Astrocyte of the hippocampus (primary cell): ENCODE measurements around the gene AQP1.

Source experiments
- DNase-seq: peaks from one replicate; pipeline ENCODE4 v3.0.0; 2011; ENCODE audit warnings: low read depth, low spot score

Gene AQP1

GRCh38 chr7:30911561-30911969, at the start of gene AQP1:
TSS of gene AQP1 (plus strand) at chr7:30911853. CDS start at chr7:30911910, 57 bp downstream.
- peak; percentile 79 for DNase-seq

GRCh38 chr7:30862995-30863705, 48.5 kb upstream of the AQP1 start:
- no peak for DNase-seq

- peak; percentile 69 for DNase-seq
These were observed 48.0 kb upstream of the AQP1 start for GRCh38 chr7:30863706-30864035.

- DNase-seq: no peak
These were observed 47.6 kb upstream of the AQP1 start for GRCh38 chr7:30864101-30864500.

GRCh38 chr7:30865076-30865475, 46.6 kb upstream of the AQP1 start:
- DNase-seq: no peak

GRCh38 chr7:30865821-30866220, 45.8 kb upstream of the AQP1 start:
- no peak for DNase-seq

- DNase-seq: no peak
These were observed 44.7 kb upstream of the AQP1 start for GRCh38 chr7:30866939-30867338.

- DNase-seq: no peak
These were observed 44.2 kb upstream of the AQP1 start for GRCh38 chr7:30867483-30867882.

GRCh38 chr7:30869794-30870611, 41.6 kb upstream of the AQP1 start:
- peak; percentile 79 for DNase-seq

- no peak for DNase-seq
These were observed 40.7 kb upstream of the AQP1 start for GRCh38 chr7:30870821-30871518.

- no peak for DNase-seq
These were observed 40.0 kb upstream of the AQP1 start for GRCh38 chr7:30871655-30872054.

GRCh38 chr7:30873207-30873606, 38.4 kb upstream of the AQP1 start:
- DNase-seq: no peak

GRCh38 chr7:30873656-30874055, 38.0 kb upstream of the AQP1 start:
- no peak for DNase-seq

- DNase-seq: no peak
These were observed 36.9 kb upstream of the AQP1 start for GRCh38 chr7:30874656-30875302.

GRCh38 chr7:30877015-30877769, 34.5 kb upstream of the AQP1 start:
- peak; percentile 40 for DNase-seq

- DNase-seq: no peak
These were observed 33.7 kb upstream of the AQP1 start for GRCh38 chr7:30877993-30878392.

- no peak for DNase-seq
These were observed 32.2 kb upstream of the AQP1 start for GRCh38 chr7:30879139-30880124.

- peak; percentile 41 for DNase-seq
These were observed 31.4 kb upstream of the AQP1 start for GRCh38 chr7:30880125-30880720.

GRCh38 chr7:30880941-30881340, 30.7 kb upstream of the AQP1 start:
- DNase-seq: no peak

- DNase-seq: no peak
These were observed 30.2 kb upstream of the AQP1 start for GRCh38 chr7:30881448-30881847.
